K562 (cell line): ENCODE results near the gene KIF6.

Experiments used
- CTCF ChIP-seq, 3 experiments: IDR thresholded peaks in 2 of 3; conservative IDR thresholded peaks in 1 of 3; 2 replicates each; pipeline ENCODE4 v1.5.1; 2011 to 2012; ENCODE audit warnings: low read length in 3 of 3, mild to moderate bottlenecking in 3 of 3, control low read depth in 2 of 3, improper control_type of control experiment in 1 of 3, inconsistent platforms in 1 of 3, low read depth in 1 of 3, mixed read lengths in 1 of 3, moderate library complexity in 1 of 3; ENCODE audit not compliant: insufficient read depth in 2 of 3
- JUN ChIP-seq, 2 experiments: sonication (generic) in 1 of 2; formaldehyde crosslinking in 1 of 2; IDR thresholded peaks; 2 replicates each; pipeline versions ENCODE4 v1.6.1 to v1.8.0; 2012 to 2022; ENCODE audit warnings: borderline replicate concordance in 2 of 2, mild to moderate bottlenecking in 2 of 2, improper control_type of control experiment in 1 of 2, low read depth in 1 of 2, low read length in 1 of 2, missing genetic modification reagents in 1 of 2
- KLF16 ChIP-seq: IDR thresholded peaks from 2 replicates; pipeline ENCODE4 v1.6.1; 2016; ENCODE audit warnings: antibody characterized with exemption
- MAX ChIP-seq: sonication (generic); formaldehyde crosslinking; IDR thresholded peaks from 2 replicates; pipeline ENCODE4 v1.9.0; 2022; ENCODE audit warnings: mild to moderate bottlenecking, missing genetic modification reagents
- NFRKB ChIP-seq: fragments of 450-650 bp; IDR thresholded peaks from 2 replicates; pipeline ENCODE4 v1.6.1; 2016; ENCODE audit warnings: low read depth
- RBFOX2 ChIP-seq: fragments of 200-400 bp; formaldehyde crosslinking; IDR thresholded peaks from 2 replicates; pipeline ENCODE4 v1.6.1; 2017; ENCODE audit warnings: low read depth, mild to moderate bottlenecking, low read length, moderate library complexity
- SRF ChIP-seq, 2 experiments: fragments of 250-450, 450-650 bp in 1 of 2; sonication (Bioruptor Pico) in 1 of 2; sonication (generic) in 1 of 2; formaldehyde crosslinking; IDR thresholded peaks; 2 replicates each; pipeline versions ENCODE4 v1.5.0 to v1.5.1; 2020 to 2022; ENCODE audit warnings: mild to moderate bottlenecking in 1 of 2, missing genetic modification reagents in 1 of 2
- STAT6 ChIP-seq: sonication (generic); formaldehyde crosslinking; IDR thresholded peaks from 2 replicates; pipeline ENCODE4 v1.8.1; 2023; ENCODE audit warnings: mild to moderate bottlenecking, missing genetic modification reagents
- TAF1 ChIP-seq: IDR thresholded peaks from 2 replicates; pipeline ENCODE4 v1.6.1; 2011; ENCODE audit warnings: mild to moderate bottlenecking, low read length, moderate library complexity; ENCODE audit not compliant: insufficient read depth, control insufficient read depth, severe bottlenecking; ENCODE audit errors: extremely low read depth
- TAF7 ChIP-seq: fragments of 450-650 bp; IDR thresholded peaks from 2 replicates; pipeline ENCODE4 v1.6.1; 2016; ENCODE audit warnings: missing genetic modification characterization, missing compliant biosample characterization
- YY1 ChIP-seq, 3 experiments: IDR thresholded peaks; 2 replicates each; pipeline ENCODE4 v1.6.1; 2011; ENCODE audit warnings: low read length in 2 of 3, mild to moderate bottlenecking in 2 of 3, moderate library complexity in 2 of 3, borderline replicate concordance in 1 of 3, control low read depth in 1 of 3, low read depth in 1 of 3; ENCODE audit not compliant: insufficient read depth in 3 of 3, insufficient replicate concordance in 2 of 3, control insufficient read depth in 1 of 3, insufficient read length in 1 of 3; ENCODE audit errors: extremely low read depth in 1 of 3
- ZKSCAN1 ChIP-seq: fragments of 150-350 bp; IDR thresholded peaks from 2 replicates; pipeline ENCODE4 v1.6.1; 2016; ENCODE audit warnings: low read depth, low read length
- ZNF347 ChIP-seq: fragments of 450-650 bp; formaldehyde crosslinking; IDR thresholded peaks from 2 replicates; pipeline ENCODE4 v1.4.0; 2020; ENCODE audit warnings: low read depth, mild to moderate bottlenecking, moderate library complexity

GRCh38 chr6:39567091-39567490 is 158.1 kb downstream of the KIF6 start:
- no peak for TF ChIP-seq NFRKB
- no peak for TF ChIP-seq TAF1
- no peak for TF ChIP-seq ZNF347
- TF ChIP-seq JUN (IDR thresholded peaks at IDR 0.05; ENCODE audit: borderline replicate concordance, low read depth, low read length) = no peak
- TF ChIP-seq JUN (CRISPR knock-in tag; IDR thresholded peaks at IDR 0.05; ENCODE audit: borderline replicate concordance) = no peak
- no peak for TF ChIP-seq TAF7 (tag)
- no peak for TF ChIP-seq KLF16
- no peak for TF ChIP-seq MAX (CRISPR knock-in tag)
- no peak for TF ChIP-seq CTCF (IDR thresholded peaks at IDR 0.05 in 2 of 3, conservative IDR thresholded peaks at IDR 0.05 in 1 of 3; ENCODE audit: insufficient read depth in 2 of 3, low read depth in 1 of 3, low read length in 3 of 3)
- TF ChIP-seq SRF (CRISPR knock-in tag; IDR thresholded peaks at IDR 0.05) = no peak
- TF ChIP-seq STAT6 (CRISPR knock-in tag) = no peak
- TF ChIP-seq RBFOX2 = no peak
- no peak for TF ChIP-seq YY1 (IDR thresholded peaks at IDR 0.05; ENCODE audit: borderline replicate concordance in 1 of 3, control insufficient read depth in 1 of 3, extremely low read depth in 1 of 3, insufficient read depth in 3 of 3, insufficient read length in 1 of 3, insufficient replicate concordance in 2 of 3, low read depth in 1 of 3, low read length in 2 of 3)
- no peak for TF ChIP-seq ZKSCAN1
